Measurements from ENCODE around the gene CTDP1. TPM values are rescaled to one million over a fixed set of nuclear protein-coding genes. Genes with fewer than 3 reads are reported as not detected.

The CTDP1 gene
- total RNA-seq, 1 experiment from 2014 or later, result 22.5 TPM

DNA sequence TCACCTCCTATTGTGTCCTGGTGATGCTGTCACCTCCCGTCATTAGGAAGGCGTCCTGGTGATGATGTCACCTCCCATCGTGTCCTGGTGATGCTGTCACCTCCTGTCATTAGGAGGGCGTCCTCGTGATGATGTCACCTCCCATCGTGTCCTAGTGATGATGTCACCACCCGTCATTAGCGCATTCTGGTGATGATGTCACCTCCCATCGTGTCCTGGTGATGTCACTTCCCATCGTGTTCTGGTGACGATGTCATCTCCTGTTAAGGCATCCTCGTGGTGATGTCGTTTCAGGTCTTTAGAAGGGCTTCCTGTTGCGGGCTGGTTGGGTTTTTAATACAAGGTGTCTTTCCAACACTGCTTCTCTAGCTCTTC is 40.7 kb downstream of the CTDP1 start:
- no peaks in the 10 kb centered on the region for H3K4me1 ChIP-seq (ENCODE audit: insufficient read depth, low read length, poor library complexity, severe bottlenecking)
- no peak overlapping the region for H3K27ac ChIP-seq (ENCODE audit: low read depth, low read length, poor library complexity, severe bottlenecking)
- intact Hi-C loops (cut with micrococcal nuclease; ENCODE audit: unreplicated experiment), result no loop called here
- ChIA-PET POLR2A (ENCODE audit: low non-redundant PET) (no interaction called here), CTCF (no interaction called here)
- no peaks in the 10 kb centered on the region for H3K9me3 ChIP-seq (ENCODE audit: low read depth, low read length, poor library complexity, severe bottlenecking)
- DNase-seq (ENCODE audit: low spot score), result peak; percentile 21
- no peaks in the 10 kb centered on the region for H3K27me3 ChIP-seq (replicated peaks; ENCODE audit: insufficient read depth, low read depth, low read length, poor library complexity)
- TF ChIP-seq, protein P1, sequence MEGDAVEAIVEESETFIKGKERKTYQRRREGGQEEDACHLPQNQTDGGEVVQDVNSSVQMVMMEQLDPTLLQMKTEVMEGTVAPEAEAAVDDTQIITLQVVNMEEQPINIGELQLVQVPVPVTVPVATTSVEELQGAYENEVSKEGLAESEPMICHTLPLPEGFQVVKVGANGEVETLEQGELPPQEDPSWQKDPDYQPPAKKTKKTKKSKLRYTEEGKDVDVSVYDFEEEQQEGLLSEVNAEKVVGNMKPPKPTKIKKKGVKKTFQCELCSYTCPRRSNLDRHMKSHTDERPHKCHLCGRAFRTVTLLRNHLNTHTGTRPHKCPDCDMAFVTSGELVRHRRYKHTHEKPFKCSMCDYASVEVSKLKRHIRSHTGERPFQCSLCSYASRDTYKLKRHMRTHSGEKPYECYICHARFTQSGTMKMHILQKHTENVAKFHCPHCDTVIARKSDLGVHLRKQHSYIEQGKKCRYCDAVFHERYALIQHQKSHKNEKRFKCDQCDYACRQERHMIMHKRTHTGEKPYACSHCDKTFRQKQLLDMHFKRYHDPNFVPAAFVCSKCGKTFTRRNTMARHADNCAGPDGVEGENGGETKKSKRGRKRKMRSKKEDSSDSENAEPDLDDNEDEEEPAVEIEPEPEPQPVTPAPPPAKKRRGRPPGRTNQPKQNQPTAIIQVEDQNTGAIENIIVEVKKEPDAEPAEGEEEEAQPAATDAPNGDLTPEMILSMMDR (conservative IDR thresholded peaks at IDR 0.05; ENCODE audit: low read depth, low read length), result no peak
- no peak for TF ChIP-seq EZH2 (IDR thresholded peaks at IDR 0.05; ENCODE audit: borderline replicate concordance, low read depth, low read length, poor library complexity, severe bottlenecking)
- no TSS peak for BruUV-seq (replicated peaks)
- no peak overlapping the region for H3K4me3 ChIP-seq (ENCODE audit: low read depth, low read length, poor library complexity, severe bottlenecking)
- peaks cover 3% of the 10 kb centered on the region for H3K36me3 ChIP-seq (ENCODE audit: insufficient read depth, low read length, poor library complexity, severe bottlenecking)

GRCh38 chr18:79723036-79723435 is 43.4 kb downstream of the CTDP1 start:
- DNase-seq (ENCODE audit: low spot score), result no peak
- Histone ChIP-seq H3K9me3 (ENCODE audit: low read depth, low read length, poor library complexity, severe bottlenecking) (no peaks in the 10 kb centered on the region), H3K4me1 (ENCODE audit: insufficient read depth, low read length, poor library complexity, severe bottlenecking) (no peaks in the 10 kb centered on the region), H3K27me3 (replicated peaks; ENCODE audit: insufficient read depth, low read depth, low read length, poor library complexity) (no peaks in the 10 kb centered on the region), H3K27ac (ENCODE audit: low read depth, low read length, poor library complexity, severe bottlenecking) (no peak overlapping the region), H3K36me3 (ENCODE audit: insufficient read depth, low read length, poor library complexity, severe bottlenecking) (peaks cover 3% of the 10 kb centered on the region), H3K4me3 (ENCODE audit: low read depth, low read length, poor library complexity, severe bottlenecking) (no peak overlapping the region)
- BruUV-seq (replicated peaks), result no TSS peak
- intact Hi-C loops (cut with micrococcal nuclease; ENCODE audit: unreplicated experiment), result no loop called here
- no peak for TF ChIP-seq EZH2 (IDR thresholded peaks at IDR 0.05; ENCODE audit: borderline replicate concordance, low read depth, low read length, poor library complexity, severe bottlenecking)
- TF ChIP-seq, protein P1 (conservative IDR thresholded peaks at IDR 0.05; ENCODE audit: low read depth, low read length), result no peak
- ChIA-PET POLR2A (ENCODE audit: low non-redundant PET) (no interaction called here), CTCF (no interaction called here)

DNA sequence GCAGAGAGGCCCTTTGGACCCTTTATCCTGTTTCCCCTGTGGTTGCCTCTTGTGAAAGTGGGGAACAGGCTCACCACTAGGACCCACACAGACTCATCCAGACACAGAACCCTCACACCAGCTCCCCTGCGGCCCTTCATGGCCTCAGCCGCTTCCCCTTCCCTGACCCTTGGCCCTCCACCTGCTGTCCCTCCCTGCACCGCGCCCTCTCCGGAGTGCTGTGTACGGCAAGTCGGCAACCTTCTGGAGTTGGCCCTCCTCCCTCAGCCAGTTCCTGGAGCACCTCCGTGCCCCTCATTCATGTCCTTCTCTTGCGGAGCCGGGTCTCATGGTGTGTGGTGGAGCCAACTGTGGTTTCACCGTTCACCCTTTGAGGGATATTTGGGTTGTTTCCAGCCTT is 44.0 kb downstream of the CTDP1 start:
- Histone ChIP-seq H3K27me3 (replicated peaks; ENCODE audit: insufficient read depth, low read depth, low read length, poor library complexity) (no peaks in the 10 kb centered on the region), H3K9me3 (ENCODE audit: low read depth, low read length, poor library complexity, severe bottlenecking) (no peaks in the 10 kb centered on the region), H3K27ac (ENCODE audit: low read depth, low read length, poor library complexity, severe bottlenecking) (no peak overlapping the region), H3K36me3 (ENCODE audit: insufficient read depth, low read length, poor library complexity, severe bottlenecking) (peaks cover 3% of the 10 kb centered on the region), H3K4me3 (ENCODE audit: low read depth, low read length, poor library complexity, severe bottlenecking) (no peak overlapping the region), H3K4me1 (ENCODE audit: insufficient read depth, low read length, poor library complexity, severe bottlenecking) (no peaks in the 10 kb centered on the region)
- CTCF ChIA-PET, result no interaction called here
- intact Hi-C loops (cut with micrococcal nuclease; ENCODE audit: unreplicated experiment), result no loop called here
- no peak for DNase-seq (ENCODE audit: low spot score)
- no TSS peak for BruUV-seq (replicated peaks)
- POLR2A ChIA-PET (ENCODE audit: low non-redundant PET), result no interaction called here
- TF ChIP-seq EZH2 (IDR thresholded peaks at IDR 0.05; ENCODE audit: borderline replicate concordance, low read depth, low read length, poor library complexity, severe bottlenecking), result no peak
- TF ChIP-seq, protein P1 (conservative IDR thresholded peaks at IDR 0.05; ENCODE audit: low read depth, low read length), result no peak

All from A673 (cell line).